ENCODE results near the gene ANKS6. TPM values are rescaled to one million over a fixed set of nuclear protein-coding genes. Genes with fewer than 3 reads are reported as not detected.

ANKS6 gene
- total RNA-seq, 4 donors from 2014 or later, result 15.8 to 31.4 (median 23.6) TPM

DNA sequence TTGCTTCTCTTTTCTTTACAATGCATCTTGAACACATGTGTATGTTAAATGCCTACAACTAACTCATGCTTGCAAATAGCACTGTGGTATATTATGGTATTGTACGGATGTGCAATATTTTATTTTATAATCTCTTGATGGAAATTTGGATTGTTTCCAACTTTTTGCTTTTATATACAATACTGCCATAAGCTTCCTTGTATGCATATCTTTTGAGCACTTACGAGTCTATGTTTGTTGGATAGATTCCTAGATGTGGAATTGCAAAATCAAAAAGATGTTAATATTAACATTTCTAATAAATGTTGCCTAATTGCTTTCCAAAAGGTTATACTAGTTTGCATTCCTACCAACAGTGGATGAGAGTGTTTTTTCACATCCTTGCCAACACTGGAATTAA, 7.7 kb upstream of the ANKS6 start:
- intact Hi-C loops (cut with DNase I), result no loop called here
- Histone ChIP-seq H3K36me3 (no peaks in the 10 kb centered on the region), H3K9me3 (no peaks in the 10 kb centered on the region), H3K4me1 (peaks cover 10 to 71% (median 60%) of the 10 kb centered on the region in 4 donors), H3K27me3 (no peaks in the 10 kb centered on the region), H3K4me3 (no peak overlapping the region), H3K27ac (replicated peaks in 1 of 4) (peak overlapping the region in 2 of 4 donors; percentile 85 to 89)
- TF ChIP-seq, protein P1, sequence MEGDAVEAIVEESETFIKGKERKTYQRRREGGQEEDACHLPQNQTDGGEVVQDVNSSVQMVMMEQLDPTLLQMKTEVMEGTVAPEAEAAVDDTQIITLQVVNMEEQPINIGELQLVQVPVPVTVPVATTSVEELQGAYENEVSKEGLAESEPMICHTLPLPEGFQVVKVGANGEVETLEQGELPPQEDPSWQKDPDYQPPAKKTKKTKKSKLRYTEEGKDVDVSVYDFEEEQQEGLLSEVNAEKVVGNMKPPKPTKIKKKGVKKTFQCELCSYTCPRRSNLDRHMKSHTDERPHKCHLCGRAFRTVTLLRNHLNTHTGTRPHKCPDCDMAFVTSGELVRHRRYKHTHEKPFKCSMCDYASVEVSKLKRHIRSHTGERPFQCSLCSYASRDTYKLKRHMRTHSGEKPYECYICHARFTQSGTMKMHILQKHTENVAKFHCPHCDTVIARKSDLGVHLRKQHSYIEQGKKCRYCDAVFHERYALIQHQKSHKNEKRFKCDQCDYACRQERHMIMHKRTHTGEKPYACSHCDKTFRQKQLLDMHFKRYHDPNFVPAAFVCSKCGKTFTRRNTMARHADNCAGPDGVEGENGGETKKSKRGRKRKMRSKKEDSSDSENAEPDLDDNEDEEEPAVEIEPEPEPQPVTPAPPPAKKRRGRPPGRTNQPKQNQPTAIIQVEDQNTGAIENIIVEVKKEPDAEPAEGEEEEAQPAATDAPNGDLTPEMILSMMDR (IDR thresholded peaks at IDR 0.05), result peak in 1 of 3 experiments; percentile 7
- TF ChIP-seq EP300 (IDR thresholded peaks at IDR 0.05), result no peak
- no peak for TF ChIP-seq POLR2A (IDR thresholded peaks at IDR 0.05; ENCODE audit: low read depth)
- DNase-seq (ENCODE audit: extremely low spot score), result no peak
- 18% methylated on average over 2 of the region's 2 CpGs for WGBS

- WGBS, result 60% methylated on average over 1 of the region's 1 CpG
- H3K4me1 ChIP-seq, result peaks cover 3 to 57% (median 47%) of the 10 kb centered on the region in 4 donors
- no peak overlapping the region for H3K4me3 ChIP-seq
- no peak for TF ChIP-seq POLR2A (IDR thresholded peaks at IDR 0.05; ENCODE audit: low read depth)
- TF ChIP-seq EP300 (IDR thresholded peaks at IDR 0.05), result no peak
- no peak for TF ChIP-seq POLR2AphosphoS5 (IDR thresholded peaks at IDR 0.05)
- no peak for DNase-seq (ENCODE audit: extremely low spot score)
- intact Hi-C loops (cut with DNase I), result no loop called here
- no peaks in the 10 kb centered on the region for H3K27me3 ChIP-seq
- H3K27ac ChIP-seq (replicated peaks in 1 of 4), result peak overlapping the region; percentile 39 to 75 (median 56)
- H3K9me3 ChIP-seq, result no peaks in the 10 kb centered on the region
- no peaks in the 10 kb centered on the region for H3K36me3 ChIP-seq
Measured at GRCh38 chr9:98801969-98802371, 5.6 kb upstream of the ANKS6 start.

DNA sequence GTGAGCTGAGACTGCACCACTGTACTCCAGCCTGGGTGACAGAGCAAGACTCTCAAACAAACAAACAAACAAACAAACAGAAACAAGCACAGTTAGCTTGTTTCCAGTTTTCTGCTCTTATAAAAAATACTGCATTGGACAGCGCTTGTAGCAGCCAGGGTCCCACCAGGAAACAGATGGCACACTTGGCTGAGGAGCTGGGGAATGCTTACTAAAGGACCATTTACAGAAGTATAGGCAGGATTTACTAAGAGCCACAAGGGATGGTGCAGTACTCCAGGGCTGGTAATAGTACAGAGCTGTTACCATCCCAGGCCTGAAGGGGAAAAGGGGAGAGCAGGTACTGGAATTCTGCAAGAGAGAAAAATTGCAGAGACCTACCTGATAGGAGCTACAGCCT, 5.2 kb upstream of the ANKS6 start:
- 85% methylated on average over 1 of the region's 1 CpG for WGBS
- Histone ChIP-seq H3K4me3 (no peak overlapping the region), H3K4me1 (peaks cover 0 to 57% (median 48%) of the 10 kb centered on the region in 4 donors), H3K27me3 (no peaks in the 10 kb centered on the region), H3K36me3 (no peaks in the 10 kb centered on the region), H3K9me3 (no peaks in the 10 kb centered on the region), H3K27ac (replicated peaks in 1 of 4) (peak overlapping the region; percentile 39 to 75 (median 56))
- no peak for TF ChIP-seq POLR2AphosphoS5 (IDR thresholded peaks at IDR 0.05)
- TF ChIP-seq, protein P1 (IDR thresholded peaks at IDR 0.05), result no peak
- no peak for TF ChIP-seq POLR2A (IDR thresholded peaks at IDR 0.05; ENCODE audit: low read depth)
- no peak for TF ChIP-seq EP300 (IDR thresholded peaks at IDR 0.05)
- intact Hi-C loops (cut with DNase I), result no loop called here
- no peak for DNase-seq (ENCODE audit: extremely low spot score)

- Histone ChIP-seq H3K4me3 (no peak overlapping the region), H3K36me3 (no peaks in the 10 kb centered on the region), H3K27ac (replicated peaks in 1 of 4) (no peak overlapping the region), H3K4me1 (peaks cover 7 to 54% (median 40%) of the 10 kb centered on the region in 4 donors), H3K9me3 (no peaks in the 10 kb centered on the region), H3K27me3 (no peaks in the 10 kb centered on the region)
- WGBS, result 94% methylated on average over 3 of the region's 3 CpGs
- TF ChIP-seq, protein P1 (IDR thresholded peaks at IDR 0.05), result no peak
- TF ChIP-seq POLR2AphosphoS5 (IDR thresholded peaks at IDR 0.05) (no peak), POLR2A (IDR thresholded peaks at IDR 0.05; ENCODE audit: low read depth) (no peak), EP300 (IDR thresholded peaks at IDR 0.05) (no peak)
- intact Hi-C loops (cut with DNase I), result loop anchor here (10.0 kb wide), 1 partner anchor 873 kb away; the partner anchor contains the start of gene TRMO
- DNase-seq (ENCODE audit: extremely low spot score), result no peak
Measured at GRCh38 chr9:98798254-98798653, 1.9 kb upstream of the ANKS6 start.

DNA sequence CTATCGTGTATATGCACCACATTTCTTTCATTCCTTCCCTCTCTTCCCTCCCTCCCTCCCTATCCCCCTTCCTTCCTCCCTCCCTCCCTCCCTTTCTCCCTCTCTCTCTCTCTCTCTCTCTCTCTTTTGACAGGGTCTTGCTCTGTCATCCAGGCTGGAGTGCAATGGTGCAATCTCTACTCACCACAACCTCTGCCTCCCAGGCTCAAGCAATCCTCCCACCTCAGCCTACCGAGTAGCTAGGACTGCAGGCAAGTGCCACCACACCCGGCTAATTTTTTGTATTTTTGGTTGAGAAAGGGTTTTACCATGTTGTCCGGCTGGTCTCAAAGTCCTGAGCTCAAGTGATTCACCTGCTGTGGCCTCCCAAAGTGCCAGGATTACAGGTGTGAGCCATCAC, 1.1 kb upstream of the ANKS6 start:
- WGBS, result 84% methylated on average over 4 of the region's 4 CpGs
- Histone ChIP-seq H3K36me3 (no peaks in the 10 kb centered on the region), H3K27me3 (no peaks in the 10 kb centered on the region), H3K4me3 (no peak overlapping the region), H3K4me1 (peaks cover 7 to 58% (median 40%) of the 10 kb centered on the region in 4 donors), H3K9me3 (no peaks in the 10 kb centered on the region), H3K27ac (replicated peaks in 1 of 4) (no peak overlapping the region)
- intact Hi-C loops (cut with DNase I), result loop anchor here (10.0 kb wide), 1 partner anchor 873 kb away; the partner anchor contains the start of gene TRMO
- TF ChIP-seq POLR2A (IDR thresholded peaks at IDR 0.05; ENCODE audit: low read depth) (no peak), EP300 (IDR thresholded peaks at IDR 0.05) (no peak), POLR2AphosphoS5 (IDR thresholded peaks at IDR 0.05) (no peak)
- TF ChIP-seq, protein P1 (IDR thresholded peaks at IDR 0.05), result no peak
- DNase-seq (ENCODE audit: extremely low spot score), result no peak

All from esophagus muscularis mucosa (tissue), 4 donors.